ENCODE measurements around the gene SEMA4F. TPM values are rescaled to one million over a fixed set of nuclear protein-coding genes. Genes with fewer than 3 reads are reported as not detected.
A peak's percentile ranks its signal among the peaks of the same experiment; 100 is the strongest.

Gene SEMA4F
- total RNA-seq, 1 donor: 3.6 TPM

- no peak for TF ChIP-seq CTCF (IDR thresholded peaks at IDR 0.05; ENCODE audit: insufficient read depth, low read length)
- H3K4me3 ChIP-seq (ENCODE audit: low read depth, low read length): no peak overlapping the region
- DNase-seq (ENCODE audit: low read depth): no peak
Measured at GRCh38 chr2:74702001-74702715, 48.1 kb downstream of the SEMA4F start.

- H3K4me3 ChIP-seq (ENCODE audit: low read depth, low read length): no peak overlapping the region
- DNase-seq (ENCODE audit: low read depth): peak; percentile 75
- no peak for TF ChIP-seq CTCF (IDR thresholded peaks at IDR 0.05; ENCODE audit: insufficient read depth, low read length)
Measured at GRCh38 chr2:74703373-74703772, 49.3 kb downstream of the SEMA4F start.

- TF ChIP-seq CTCF (IDR thresholded peaks at IDR 0.05; ENCODE audit: insufficient read depth, low read length): no peak
- H3K4me3 ChIP-seq (ENCODE audit: low read depth, low read length): no peak overlapping the region
- DNase-seq (ENCODE audit: low read depth): no peak
Measured at GRCh38 chr2:74704216-74704615, 50.2 kb downstream of the SEMA4F start.

GRCh38 chr2:74706741-74707140, 52.7 kb downstream of the SEMA4F start:
- no peak for TF ChIP-seq CTCF (IDR thresholded peaks at IDR 0.05; ENCODE audit: insufficient read depth, low read length)
- no peak overlapping the region for H3K4me3 ChIP-seq (ENCODE audit: low read depth, low read length)
- DNase-seq (ENCODE audit: low read depth): no peak

GRCh38 chr2:74707837-74708236, 53.8 kb downstream of the SEMA4F start:
- H3K4me3 ChIP-seq (ENCODE audit: low read depth, low read length): no peak overlapping the region
- no peak for TF ChIP-seq CTCF (IDR thresholded peaks at IDR 0.05; ENCODE audit: insufficient read depth, low read length)
- DNase-seq (ENCODE audit: low read depth): no peak

GRCh38 chr2:74708296-74708695, 54.2 kb downstream of the SEMA4F start:
- DNase-seq (ENCODE audit: low read depth): no peak
- no peak for TF ChIP-seq CTCF (IDR thresholded peaks at IDR 0.05; ENCODE audit: insufficient read depth, low read length)
- no peak overlapping the region for H3K4me3 ChIP-seq (ENCODE audit: low read depth, low read length)

- DNase-seq (ENCODE audit: low read depth): peak; percentile 71
- no peak for TF ChIP-seq CTCF (IDR thresholded peaks at IDR 0.05; ENCODE audit: insufficient read depth, low read length)
- H3K4me3 ChIP-seq (ENCODE audit: low read depth, low read length): no peak overlapping the region
Measured at GRCh38 chr2:74708883-74709282, 54.8 kb downstream of the SEMA4F start.
